Liver (tissue), 9 donors: ENCODE results near the gene ERP44. TPM values are rescaled to one million over a fixed set of nuclear protein-coding genes. Genes with fewer than 3 reads are reported as not detected.

ENCODE experiments used
- DNase-seq: peaks from one replicate; pipeline ENCODE4 v3.0.0-alpha.2; 2017; ENCODE audit warnings: low spot score
- H3K27ac ChIP-seq, 2 donors: one replicate each; pipeline ENCODE4 v1.7.0; 2013; ENCODE audit warnings: inconsistent platforms in 2 of 2, low read length in 2 of 2, control low read depth in 1 of 2, low read depth in 1 of 2, mild to moderate bottlenecking in 1 of 2
- H3K27me3 ChIP-seq, 4 donors: one replicate each; pipeline versions ENCODE4 v1.6.1 to v1.7.0; 2013; ENCODE audit warnings: low read length in 3 of 4, inconsistent platforms in 1 of 4, mild to moderate bottlenecking in 1 of 4, moderate library complexity in 1 of 4; ENCODE audit not compliant: control insufficient read depth in 4 of 4, insufficient read depth in 4 of 4
- H3K36me3 ChIP-seq, 4 donors: one replicate each; pipeline versions ENCODE4 v1.6.1 to v1.7.0; 2013; ENCODE audit warnings: low read length in 3 of 4, mild to moderate bottlenecking in 3 of 4, low read depth in 1 of 4, moderate library complexity in 1 of 4; ENCODE audit not compliant: control insufficient read depth in 4 of 4, insufficient read depth in 3 of 4
- H3K4me1 ChIP-seq, 4 donors: one replicate each; pipeline versions ENCODE4 v1.6.1 to v1.7.0; 2013; ENCODE audit warnings: low read length in 3 of 4, mild to moderate bottlenecking in 3 of 4, moderate library complexity in 1 of 4; ENCODE audit not compliant: control insufficient read depth in 4 of 4, insufficient read depth in 4 of 4
- H3K4me3 ChIP-seq, 3 donors: one replicate each; pipeline versions ENCODE4 v1.6.1 to v1.7.0; 2013; ENCODE audit warnings: low read length in 3 of 3, control low read depth in 1 of 3, low read depth in 1 of 3, mild to moderate bottlenecking in 1 of 3
- H3K9ac ChIP-seq, 2 donors: one replicate each; pipeline ENCODE4 v1.7.0; 2013; ENCODE audit warnings: low read length in 2 of 2, mild to moderate bottlenecking in 2 of 2, moderate library complexity in 2 of 2, control low read depth in 1 of 2, low read depth in 1 of 2
- H3K9me3 ChIP-seq, 4 donors: one replicate each; pipeline versions ENCODE4 v1.6.1 to v1.7.0; 2013; ENCODE audit warnings: low read length in 3 of 4; ENCODE audit not compliant: control insufficient read depth in 4 of 4
- ATF3 ChIP-seq: IDR thresholded peaks from 2 replicates; pipeline ENCODE4 v1.6.1; 2016; ENCODE audit warnings: antibody characterized with exemption
- EGR1 ChIP-seq, 2 donors: IDR thresholded peaks; 2 replicates each; pipeline ENCODE4 v1.6.1; 2016 to 2018; ENCODE audit warnings: antibody characterized with exemption in 2 of 2, low read depth in 2 of 2
- FOXA1 ChIP-seq: IDR thresholded peaks from 2 replicates; pipeline ENCODE4 v1.6.1; 2016; ENCODE audit warnings: antibody characterized with exemption
- FOXA2 ChIP-seq: IDR thresholded peaks from 2 replicates; pipeline ENCODE4 v1.6.1; 2016; ENCODE audit warnings: antibody characterized with exemption
- GABPA ChIP-seq, 2 donors: IDR thresholded peaks in 1 of 2; conservative IDR thresholded peaks in 1 of 2; 2 replicates each; pipeline ENCODE4 v1.6.1; 2016; ENCODE audit warnings: antibody characterized with exemption in 2 of 2, mild to moderate bottlenecking in 1 of 2, moderate library complexity in 1 of 2
- HNF4A ChIP-seq, 2 donors: conservative IDR thresholded peaks; 2 replicates each; pipeline ENCODE4 v1.6.1; 2016; ENCODE audit warnings: antibody characterized with exemption in 2 of 2, mild to moderate bottlenecking in 2 of 2
- HNF4G ChIP-seq: IDR thresholded peaks from 2 replicates; pipeline ENCODE4 v1.6.1; 2016; ENCODE audit warnings: antibody characterized with exemption
- JUND ChIP-seq, 2 donors: IDR thresholded peaks; 2 replicates each; pipeline ENCODE4 v1.6.1; 2016; ENCODE audit warnings: antibody characterized with exemption in 2 of 2
- MAX ChIP-seq: IDR thresholded peaks from 2 replicates; pipeline ENCODE4 v1.6.1; 2016; ENCODE audit warnings: antibody characterized with exemption
- NR2F2 ChIP-seq: IDR thresholded peaks from 2 replicates; pipeline ENCODE4 v1.6.1; 2016; ENCODE audit warnings: antibody characterized with exemption
- RAD21 ChIP-seq, 2 donors: IDR thresholded peaks; 2 replicates each; pipeline ENCODE4 v1.6.1; 2016; ENCODE audit warnings: antibody characterized with exemption in 2 of 2, mild to moderate bottlenecking in 2 of 2
- RXRA ChIP-seq, 2 donors: IDR thresholded peaks; 2 replicates each; pipeline ENCODE4 v1.6.1; 2017 to 2018; ENCODE audit warnings: antibody characterized with exemption in 2 of 2, mild to moderate bottlenecking in 1 of 2
- SP1 ChIP-seq: IDR thresholded peaks from 2 replicates; pipeline ENCODE4 v1.6.1; 2018; ENCODE audit warnings: antibody characterized with exemption, mild to moderate bottlenecking
- TAF1 ChIP-seq: conservative IDR thresholded peaks from 2 replicates; pipeline ENCODE4 v1.6.1; 2016; ENCODE audit warnings: antibody characterized with exemption, mild to moderate bottlenecking
- YY1 ChIP-seq: IDR thresholded peaks from 2 replicates; pipeline ENCODE4 v1.6.1; 2016; ENCODE audit warnings: antibody characterized with exemption, mild to moderate bottlenecking
- ZBTB33 ChIP-seq: IDR thresholded peaks from 2 replicates; pipeline ENCODE4 v1.6.1; 2016; ENCODE audit warnings: antibody characterized with exemption
- WGBS: extraction: QIAGEN DNeasy Blood & Tissue Kit; methylation state at CpG from one replicate; pipeline ENCODE4 v1.1.7; 2013; 5-methylcytosine and 5-hydroxymethylcytosine counted together
- polyA plus RNA-seq, 2 donors: library from polyadenylated mRNA; stranded (reverse) in 1 of 2; unstranded in 1 of 2; fragments of 200-250 nt in 1 of 2; fragments of >200 nt in 1 of 2; fragmentation: Nextera tagmentation in 1 of 2; extraction: Ambion mirVana in 1 of 2; gene quantifications; one replicate each; pipeline versions ENCODE4 v1.2.1 to v1.2.3, GENCODE V29; 2013 to 2015
- total RNA-seq, 2 donors: library from RNA; depleted of rRNA; stranded (reverse); fragments of >200 nt; gene quantifications; one replicate each; pipeline ENCODE4 v1.2.3, GENCODE V29; 2014
- TF ChIP-seq, protein P1 (sequence below): IDR thresholded peaks from 2 replicates; pipeline ENCODE4 v1.6.1; 2016; ENCODE audit warnings: antibody characterized with exemption, mild to moderate bottlenecking
- TF ChIP-seq, protein P2 (sequence below): fragments of 150-350 bp; IDR thresholded peaks from 2 replicates; pipeline ENCODE4 v1.5.1; 2017; ENCODE audit warnings: improper control_type of control experiment, low read depth, low read length; ENCODE audit not compliant: missing input control
- donor health status: healthy.
- donor health status: healthy.
- donor health status: healthy.
- donor health status: healthy.
- donor health status: healthy.

ERP44 gene
- total and polyA plus RNA-seq, 4 donors, result 13.0 to 26.8 (median 19.3) TPM

DNA sequence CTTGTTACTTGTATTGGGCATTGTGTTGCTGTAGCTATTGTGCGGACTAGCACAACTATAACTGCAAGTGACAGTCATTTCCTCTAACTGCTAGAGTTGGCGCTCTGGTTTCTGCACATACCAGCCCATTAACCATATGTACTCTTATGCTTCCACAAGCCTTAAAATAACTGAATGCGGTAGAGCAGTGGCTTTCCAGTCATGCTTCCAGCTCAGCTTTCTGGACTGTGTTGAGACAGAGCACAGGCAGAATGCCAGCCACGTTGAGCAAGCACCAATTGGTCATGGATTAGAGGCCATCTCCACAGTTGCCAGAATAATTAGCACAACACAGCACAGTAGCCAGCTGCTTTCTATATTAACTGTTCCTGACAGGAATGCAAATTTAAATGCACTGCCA, 12.4 kb upstream of the ERP44 start:
- 42% methylated on average over 4 of the region's 4 CpGs for WGBS
- DNase-seq, result peak; percentile 62
- Histone ChIP-seq H3K4me3 (no peak overlapping the region), H3K9ac (no peak overlapping the region), H3K9me3 (no peaks in the 10 kb centered on the region), H3K27me3 (no peaks in the 10 kb centered on the region), H3K36me3 (peaks cover 0 to 16% (median 11%) of the 10 kb centered on the region in 4 donors), H3K4me1 (peaks cover 2 to 11% (median 4%) of the 10 kb centered on the region in 4 donors), H3K27ac (peak overlapping the region; percentile 33 to 72)
- peak; percentile 70 for TF ChIP-seq YY1
- TF ChIP-seq RAD21 (IDR thresholded peaks at IDR 0.05), result peak; percentile 35 to 55
- peak; percentile 42 to 67 for TF ChIP-seq HNF4A (conservative IDR thresholded peaks at IDR 0.05)
- TF ChIP-seq EGR1 (IDR thresholded peaks at IDR 0.05; ENCODE audit: low read depth in 2 of 2), result no peak
- TF ChIP-seq ZBTB33, result no peak
- TF ChIP-seq, protein P1, sequence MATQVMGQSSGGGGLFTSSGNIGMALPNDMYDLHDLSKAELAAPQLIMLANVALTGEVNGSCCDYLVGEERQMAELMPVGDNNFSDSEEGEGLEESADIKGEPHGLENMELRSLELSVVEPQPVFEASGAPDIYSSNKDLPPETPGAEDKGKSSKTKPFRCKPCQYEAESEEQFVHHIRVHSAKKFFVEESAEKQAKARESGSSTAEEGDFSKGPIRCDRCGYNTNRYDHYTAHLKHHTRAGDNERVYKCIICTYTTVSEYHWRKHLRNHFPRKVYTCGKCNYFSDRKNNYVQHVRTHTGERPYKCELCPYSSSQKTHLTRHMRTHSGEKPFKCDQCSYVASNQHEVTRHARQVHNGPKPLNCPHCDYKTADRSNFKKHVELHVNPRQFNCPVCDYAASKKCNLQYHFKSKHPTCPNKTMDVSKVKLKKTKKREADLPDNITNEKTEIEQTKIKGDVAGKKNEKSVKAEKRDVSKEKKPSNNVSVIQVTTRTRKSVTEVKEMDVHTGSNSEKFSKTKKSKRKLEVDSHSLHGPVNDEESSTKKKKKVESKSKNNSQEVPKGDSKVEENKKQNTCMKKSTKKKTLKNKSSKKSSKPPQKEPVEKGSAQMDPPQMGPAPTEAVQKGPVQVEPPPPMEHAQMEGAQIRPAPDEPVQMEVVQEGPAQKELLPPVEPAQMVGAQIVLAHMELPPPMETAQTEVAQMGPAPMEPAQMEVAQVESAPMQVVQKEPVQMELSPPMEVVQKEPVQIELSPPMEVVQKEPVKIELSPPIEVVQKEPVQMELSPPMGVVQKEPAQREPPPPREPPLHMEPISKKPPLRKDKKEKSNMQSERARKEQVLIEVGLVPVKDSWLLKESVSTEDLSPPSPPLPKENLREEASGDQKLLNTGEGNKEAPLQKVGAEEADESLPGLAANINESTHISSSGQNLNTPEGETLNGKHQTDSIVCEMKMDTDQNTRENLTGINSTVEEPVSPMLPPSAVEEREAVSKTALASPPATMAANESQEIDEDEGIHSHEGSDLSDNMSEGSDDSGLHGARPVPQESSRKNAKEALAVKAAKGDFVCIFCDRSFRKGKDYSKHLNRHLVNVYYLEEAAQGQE, result peak; percentile 25
- TF ChIP-seq FOXA2, result no peak
- TF ChIP-seq NR2F2, result no peak
- no peak for TF ChIP-seq SP1
- TF ChIP-seq TAF1, result no peak
- no peak for TF ChIP-seq JUND (IDR thresholded peaks at IDR 0.05)
- TF ChIP-seq HNF4G, result no peak
- TF ChIP-seq, protein P2, sequence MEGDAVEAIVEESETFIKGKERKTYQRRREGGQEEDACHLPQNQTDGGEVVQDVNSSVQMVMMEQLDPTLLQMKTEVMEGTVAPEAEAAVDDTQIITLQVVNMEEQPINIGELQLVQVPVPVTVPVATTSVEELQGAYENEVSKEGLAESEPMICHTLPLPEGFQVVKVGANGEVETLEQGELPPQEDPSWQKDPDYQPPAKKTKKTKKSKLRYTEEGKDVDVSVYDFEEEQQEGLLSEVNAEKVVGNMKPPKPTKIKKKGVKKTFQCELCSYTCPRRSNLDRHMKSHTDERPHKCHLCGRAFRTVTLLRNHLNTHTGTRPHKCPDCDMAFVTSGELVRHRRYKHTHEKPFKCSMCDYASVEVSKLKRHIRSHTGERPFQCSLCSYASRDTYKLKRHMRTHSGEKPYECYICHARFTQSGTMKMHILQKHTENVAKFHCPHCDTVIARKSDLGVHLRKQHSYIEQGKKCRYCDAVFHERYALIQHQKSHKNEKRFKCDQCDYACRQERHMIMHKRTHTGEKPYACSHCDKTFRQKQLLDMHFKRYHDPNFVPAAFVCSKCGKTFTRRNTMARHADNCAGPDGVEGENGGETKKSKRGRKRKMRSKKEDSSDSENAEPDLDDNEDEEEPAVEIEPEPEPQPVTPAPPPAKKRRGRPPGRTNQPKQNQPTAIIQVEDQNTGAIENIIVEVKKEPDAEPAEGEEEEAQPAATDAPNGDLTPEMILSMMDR, result no peak
- no peak for TF ChIP-seq GABPA (IDR thresholded peaks at IDR 0.05 in 1 of 2, conservative IDR thresholded peaks at IDR 0.05 in 1 of 2)
- TF ChIP-seq ATF3, result no peak
- peak; percentile 55 for TF ChIP-seq MAX
- peak; percentile 25 to 37 for TF ChIP-seq RXRA (IDR thresholded peaks at IDR 0.05)
- no peak for TF ChIP-seq FOXA1
